Left ventricle myocardium inferior (tissue), 1 donor: ENCODE results near the gene CLEC18A. TPM values are rescaled to one million over a fixed set of nuclear protein-coding genes. Genes with fewer than 3 reads are reported as not detected.
"Not testable (repeated sequence)": the region's sequence is repeated elsewhere in the genome, so short reads cannot be mapped to it uniquely, and the experiment has no call there.

Experiments
- DNase-seq: peaks from one replicate; pipeline ENCODE4 v3.0.0-alpha.2; 2020
- H3K27ac ChIP-seq: fragments of 200-600 bp; replicated peaks from 2 replicates; pipeline ENCODE4 v1.8.0; 2021
- H3K27me3 ChIP-seq: fragments of 200-600 bp; 2 replicates; pipeline ENCODE4 v1.8.0; 2021; ENCODE audit warnings: low read depth
- H3K36me3 ChIP-seq: fragments of 200-600 bp; 2 replicates; pipeline ENCODE4 v1.8.0; 2021
- H3K4me1 ChIP-seq: fragments of 200-600 bp; 2 replicates; pipeline ENCODE4 v1.8.0; 2021
- H3K4me3 ChIP-seq: fragments of 200-600 bp; 2 replicates; pipeline ENCODE4 v1.8.0; 2021; ENCODE audit warnings: mild to moderate bottlenecking, moderate library complexity
- H3K9me3 ChIP-seq: fragments of 200-600 bp; replicated peaks from 2 replicates; pipeline ENCODE4 v1.8.0; 2021
- CTCF ChIP-seq: fragments of 200-600 bp; IDR thresholded peaks from 2 replicates; pipeline ENCODE4 v1.8.0; 2021; ENCODE audit warnings: antibody characterized with exemption, mild to moderate bottlenecking, borderline replicate concordance
- intact Hi-C: fragments of 100-400 bp; cut with micrococcal nuclease; formaldehyde crosslinking; loops from one replicate; pipeline ENCODE4 v1.11.0; 2022
- total RNA-seq: library from RNA; stranded (reverse); fragmentation: NEBNext Ultra II Directional; extraction: Animal tissue kit (Norgen Biotek cat#: 25700); gene quantifications from one replicate; pipeline ENCODE4 v1.2.1, GENCODE V29; 2021
- donor health status: DM: no; HTN: yes; CAD: no; lungs with severe emphysema.

The CLEC18A gene
- total RNA-seq, 1 donor from 2014 or later = 0.22 TPM

- H3K9me3 ChIP-seq = no peaks in the 10 kb centered on the region
- H3K4me1 ChIP-seq = peaks cover 5% of the 10 kb centered on the region
- no peak overlapping the region for H3K27ac ChIP-seq
- no peak for DNase-seq
- H3K36me3 ChIP-seq = peaks cover 36% of the 10 kb centered on the region
- H3K27me3 ChIP-seq = no peaks in the 10 kb centered on the region
- intact Hi-C loops = no loop called here
- no peak for TF ChIP-seq CTCF
- H3K4me3 ChIP-seq = no peak overlapping the region
Measured at GRCh38 chr16:69942627-69943170, 8.4 kb upstream of the CLEC18A start.

- peaks cover 29% of the 10 kb centered on the region for H3K36me3 ChIP-seq
- intact Hi-C loops, H3K27ac ChIP-seq: not testable (repeated sequence)
Measured at GRCh38 chr16:69943241-69944036, 7.7 kb upstream of the CLEC18A start.

GRCh38 chr16:69950411-69950810 lies 723 bp upstream of the CLEC18A start:
- H3K9me3 ChIP-seq, intact Hi-C loops, DNase-seq, H3K27me3 ChIP-seq, H3K36me3 ChIP-seq, H3K4me3 ChIP-seq, H3K4me1 ChIP-seq, H3K27ac ChIP-seq: not testable (repeated sequence)

More at GRCh38 chr16:69943241-69944036, 7.7 kb upstream of the CLEC18A start:
- not testable (repeated sequence) for H3K9me3 ChIP-seq, H3K4me1 ChIP-seq, H3K27me3 ChIP-seq, H3K4me3 ChIP-seq, DNase-seq

GRCh38 chr16:69951672-69952031 lies 518 bp downstream of the CLEC18A start:
- DNase-seq, intact Hi-C loops, H3K4me3 ChIP-seq, H3K36me3 ChIP-seq, H3K9me3 ChIP-seq, H3K27me3 ChIP-seq, H3K27ac ChIP-seq, H3K4me1 ChIP-seq: not testable (repeated sequence)

- H3K4me3 ChIP-seq, H3K27ac ChIP-seq, DNase-seq, H3K4me1 ChIP-seq, H3K9me3 ChIP-seq, H3K27me3 ChIP-seq, intact Hi-C loops, H3K36me3 ChIP-seq: not testable (repeated sequence)
Measured at GRCh38 chr16:69952116-69952515, 982 bp downstream of the CLEC18A start.

GRCh38 chr16:69952572-69953355 lies 1.6 kb downstream of the CLEC18A start:
- H3K4me3 ChIP-seq, intact Hi-C loops, H3K36me3 ChIP-seq, H3K4me1 ChIP-seq, H3K27ac ChIP-seq, H3K9me3 ChIP-seq, DNase-seq, H3K27me3 ChIP-seq: not testable (repeated sequence)

GRCh38 chr16:69954241-69954640 lies 3.1 kb downstream of the CLEC18A start:
- H3K27me3 ChIP-seq, H3K27ac ChIP-seq, H3K9me3 ChIP-seq, H3K4me1 ChIP-seq, H3K4me3 ChIP-seq, H3K36me3 ChIP-seq, DNase-seq, intact Hi-C loops: not testable (repeated sequence)

- H3K27ac ChIP-seq, H3K27me3 ChIP-seq, H3K36me3 ChIP-seq, H3K4me3 ChIP-seq, H3K9me3 ChIP-seq, intact Hi-C loops, H3K4me1 ChIP-seq, DNase-seq: not testable (repeated sequence)
Measured at GRCh38 chr16:69963312-69963711, 12.2 kb downstream of the CLEC18A start.

- H3K4me1 ChIP-seq, H3K27me3 ChIP-seq, H3K36me3 ChIP-seq, intact Hi-C loops, H3K9me3 ChIP-seq: not testable (repeated sequence)
- Histone ChIP-seq H3K4me3 (peak overlapping the region; percentile 70), H3K27ac (peak overlapping the region; percentile 84)
- DNase-seq = peak; percentile 77
Measured at GRCh38 chr16:69964960-69965660, 14.0 kb downstream of the CLEC18A start.

- peak overlapping the region; percentile 70 for H3K4me3 ChIP-seq
- H3K9me3 ChIP-seq, DNase-seq, intact Hi-C loops, H3K4me1 ChIP-seq, H3K36me3 ChIP-seq, H3K27me3 ChIP-seq: not testable (repeated sequence)
- peak overlapping the region; percentile 84 for H3K27ac ChIP-seq
Measured at GRCh38 chr16:69965661-69966054, 14.5 kb downstream of the CLEC18A start.

- intact Hi-C loops, H3K9me3 ChIP-seq, H3K4me1 ChIP-seq, H3K27me3 ChIP-seq, H3K4me3 ChIP-seq, H3K36me3 ChIP-seq, H3K27ac ChIP-seq, DNase-seq: not testable (repeated sequence)
Measured at GRCh38 chr16:69967688-69968087, 16.6 kb downstream of the CLEC18A start.

- H3K27me3 ChIP-seq, H3K4me3 ChIP-seq, H3K27ac ChIP-seq, DNase-seq, H3K4me1 ChIP-seq, H3K9me3 ChIP-seq, intact Hi-C loops, H3K36me3 ChIP-seq: not testable (repeated sequence)
Measured at GRCh38 chr16:69968125-69968524, 17.0 kb downstream of the CLEC18A start.
